Nephron progenitor cell (in vitro differentiated cells): ENCODE results near the gene CARD14.
A peak's percentile ranks its signal among the peaks of the same experiment; 100 is the strongest.
"Not testable (repeated sequence)": the region's sequence is repeated elsewhere in the genome, so short reads cannot be mapped to it uniquely, and the experiment has no call there.

ENCODE experiments used
- DNase-seq: peaks from one replicate; pipeline ENCODE4 v3.0.0; 2021
- H3K27ac Mint-ChIP-seq: 2 replicates; pipeline ENCODE4 v1.8.0; 2021; ENCODE audit warnings: mild to moderate bottlenecking, moderate library complexity, mixed read lengths
- H3K27me3 Mint-ChIP-seq: 2 replicates; pipeline ENCODE4 v1.8.0; 2021; ENCODE audit warnings: mild to moderate bottlenecking, low read depth, mixed read lengths; ENCODE audit not compliant: poor library complexity
- H3K36me3 Mint-ChIP-seq: 2 replicates; pipeline ENCODE4 v1.8.0; 2021; ENCODE audit warnings: low read depth, mixed read lengths
- H3K4me1 Mint-ChIP-seq: 2 replicates; pipeline ENCODE4 v1.8.0; 2021; ENCODE audit warnings: mixed read lengths
- H3K4me3 Mint-ChIP-seq: 2 replicates; pipeline ENCODE4 v1.8.0; 2021; ENCODE audit warnings: mild to moderate bottlenecking, moderate library complexity, mixed read lengths
- H3K9me3 Mint-ChIP-seq: 2 replicates; pipeline ENCODE4 v1.8.0; 2021; ENCODE audit warnings: mild to moderate bottlenecking, moderate library complexity, mixed read lengths
- TF ChIP-seq, protein P1 (sequence below): fragments of 200-600 bp; sonication (generic); IDR thresholded peaks from 2 replicates; pipeline ENCODE4 v1.5.0; 2021; ENCODE audit warnings: antibody characterized with exemption

CARD14 gene

GRCh38 chr17:80256034-80256350 lies 86.2 kb downstream of the CARD14 start:
- Mint-ChIP-seq H3K27ac (no peak overlapping the region), H3K4me1 (peaks cover 38% of the 10 kb centered on the region), H3K9me3 (no peaks in the 10 kb centered on the region), H3K4me3 (no peak overlapping the region), H3K27me3 (peaks cover 5% of the 10 kb centered on the region), H3K36me3 (no peaks in the 10 kb centered on the region)
- TF ChIP-seq, protein P1, sequence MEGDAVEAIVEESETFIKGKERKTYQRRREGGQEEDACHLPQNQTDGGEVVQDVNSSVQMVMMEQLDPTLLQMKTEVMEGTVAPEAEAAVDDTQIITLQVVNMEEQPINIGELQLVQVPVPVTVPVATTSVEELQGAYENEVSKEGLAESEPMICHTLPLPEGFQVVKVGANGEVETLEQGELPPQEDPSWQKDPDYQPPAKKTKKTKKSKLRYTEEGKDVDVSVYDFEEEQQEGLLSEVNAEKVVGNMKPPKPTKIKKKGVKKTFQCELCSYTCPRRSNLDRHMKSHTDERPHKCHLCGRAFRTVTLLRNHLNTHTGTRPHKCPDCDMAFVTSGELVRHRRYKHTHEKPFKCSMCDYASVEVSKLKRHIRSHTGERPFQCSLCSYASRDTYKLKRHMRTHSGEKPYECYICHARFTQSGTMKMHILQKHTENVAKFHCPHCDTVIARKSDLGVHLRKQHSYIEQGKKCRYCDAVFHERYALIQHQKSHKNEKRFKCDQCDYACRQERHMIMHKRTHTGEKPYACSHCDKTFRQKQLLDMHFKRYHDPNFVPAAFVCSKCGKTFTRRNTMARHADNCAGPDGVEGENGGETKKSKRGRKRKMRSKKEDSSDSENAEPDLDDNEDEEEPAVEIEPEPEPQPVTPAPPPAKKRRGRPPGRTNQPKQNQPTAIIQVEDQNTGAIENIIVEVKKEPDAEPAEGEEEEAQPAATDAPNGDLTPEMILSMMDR = no peak
- no peak for DNase-seq

- Mint-ChIP-seq H3K4me3 (peak overlapping the region; percentile 51), H3K27ac (peak overlapping the region; percentile 34), H3K9me3 (no peaks in the 10 kb centered on the region), H3K27me3 (peaks cover 14% of the 10 kb centered on the region), H3K36me3 (no peaks in the 10 kb centered on the region), H3K4me1 (peaks cover 51% of the 10 kb centered on the region)
- TF ChIP-seq, protein P1 = no peak
- no peak for DNase-seq
Observed at GRCh38 chr17:80257716-80258213, 87.9 kb downstream of the CARD14 start.

DNA sequence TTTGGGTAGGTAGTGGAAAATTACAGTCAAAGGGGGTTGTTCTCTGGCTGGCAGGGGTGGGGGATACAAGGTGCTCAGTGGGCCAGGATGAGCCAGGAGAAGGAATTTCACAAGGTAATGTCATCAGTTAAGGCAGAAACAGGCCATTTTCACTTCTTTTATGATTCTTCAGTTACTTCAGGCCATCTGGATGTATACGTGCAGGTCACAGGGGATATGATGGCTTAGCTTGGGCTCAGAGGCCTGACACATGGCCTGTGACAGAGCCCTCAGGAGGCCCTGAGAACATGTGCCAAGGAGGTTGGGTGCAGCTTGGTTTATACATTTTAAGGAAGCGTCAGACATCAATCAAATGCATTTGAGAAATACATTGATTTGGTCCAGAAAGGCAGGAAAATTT lies 88.5 kb downstream of the CARD14 start:
- H3K27ac Mint-ChIP-seq = peak overlapping the region; percentile 34
- peaks cover 50% of the 10 kb centered on the region for H3K4me1 Mint-ChIP-seq
- not testable (repeated sequence) for DNase-seq, H3K9me3 Mint-ChIP-seq, H3K36me3 Mint-ChIP-seq
- peak overlapping the region; percentile 51 for H3K4me3 Mint-ChIP-seq
- peaks cover 14% of the 10 kb centered on the region for H3K27me3 Mint-ChIP-seq
